Stimulated activated CD4-positive, alpha-beta T cell treated with anti-CD3 and anti-CD28 coated beads, Interleukin-4, amount 100 ng/mL, for 24 hours (primary cell): ENCODE data around the gene SYT6.

ENCODE experiments used
- DNase-seq: peaks from one replicate; pipeline ENCODE4 v3.0.0-alpha.2; 2020

The SYT6 gene, protein sequence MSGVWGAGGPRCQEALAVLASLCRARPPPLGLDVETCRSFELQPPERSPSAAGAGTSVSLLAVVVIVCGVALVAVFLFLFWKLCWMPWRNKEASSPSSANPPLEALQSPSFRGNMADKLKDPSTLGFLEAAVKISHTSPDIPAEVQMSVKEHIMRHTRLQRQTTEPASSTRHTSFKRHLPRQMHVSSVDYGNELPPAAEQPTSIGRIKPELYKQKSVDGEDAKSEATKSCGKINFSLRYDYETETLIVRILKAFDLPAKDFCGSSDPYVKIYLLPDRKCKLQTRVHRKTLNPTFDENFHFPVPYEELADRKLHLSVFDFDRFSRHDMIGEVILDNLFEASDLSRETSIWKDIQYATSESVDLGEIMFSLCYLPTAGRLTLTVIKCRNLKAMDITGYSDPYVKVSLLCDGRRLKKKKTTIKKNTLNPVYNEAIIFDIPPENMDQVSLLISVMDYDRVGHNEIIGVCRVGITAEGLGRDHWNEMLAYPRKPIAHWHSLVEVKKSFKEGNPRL

DNA sequence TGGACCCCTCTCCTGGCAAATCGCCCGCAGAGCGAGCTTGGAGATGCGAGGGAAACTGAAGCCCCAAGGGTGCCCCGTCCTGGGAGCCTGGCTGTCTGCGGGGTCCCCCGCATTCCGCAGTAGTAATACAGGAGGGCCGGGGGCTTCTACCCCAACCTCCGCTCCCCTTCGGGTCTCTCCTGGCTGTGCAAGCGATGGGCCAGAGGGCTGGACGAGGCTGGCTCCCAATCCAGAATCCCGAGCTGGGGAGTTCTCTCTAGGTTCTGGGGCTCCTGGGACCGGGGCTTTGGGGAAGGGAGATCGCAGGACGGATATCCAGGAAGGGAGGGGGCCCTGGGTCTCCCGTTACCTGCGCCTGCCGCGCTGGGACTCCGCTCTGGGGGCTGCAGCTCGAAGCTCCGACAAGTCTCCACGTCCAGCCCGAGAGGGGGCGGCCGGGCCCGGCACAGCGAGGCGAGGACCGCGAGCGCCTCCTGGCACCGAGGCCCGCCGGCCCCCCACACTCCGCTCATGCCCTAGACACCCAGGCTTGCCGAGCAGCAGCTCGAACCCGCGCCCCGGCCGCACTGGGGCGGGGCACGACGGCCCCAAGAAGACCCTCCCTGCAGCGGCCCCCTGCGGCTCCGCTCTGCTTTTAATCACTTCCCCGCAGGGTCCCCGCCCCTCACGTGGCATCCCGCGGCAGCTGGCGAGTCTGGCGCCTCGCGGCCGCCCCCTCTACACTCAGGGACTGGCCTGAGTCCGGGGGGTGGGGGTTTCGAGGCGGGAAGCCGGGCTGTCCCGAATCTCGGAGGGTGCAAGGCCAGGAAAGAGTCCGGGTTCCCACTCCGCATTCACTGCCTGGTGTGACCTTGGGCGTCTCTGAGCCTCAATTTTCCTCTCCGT lies at the start of gene SYT6:
SYT6 (minus strand) TSS at position 609 of the 885 bp plus-strand sequence; CDS start at position 512, 97 bp downstream.
- DNase-seq: no peak

DNA sequence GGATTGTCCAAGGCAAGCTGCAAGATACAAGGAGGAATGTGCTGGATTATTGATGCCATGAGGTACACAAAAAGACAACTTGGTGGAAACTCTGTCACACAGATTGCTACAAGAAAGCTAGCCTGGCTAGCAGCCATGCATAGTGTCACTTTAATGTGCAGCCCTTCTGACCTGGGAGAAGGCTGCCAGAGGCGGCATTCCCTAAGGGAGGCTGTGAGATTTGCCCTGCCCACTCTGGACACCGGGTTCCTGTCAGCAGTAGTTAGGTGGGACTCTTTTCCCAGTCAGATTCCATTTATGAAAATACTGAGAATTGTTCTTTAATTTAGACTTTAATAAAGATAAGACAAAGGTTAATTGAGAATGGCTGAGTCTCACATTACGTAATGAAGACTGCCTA lies 47.8 kb upstream of the SYT6 start:
- no peak for DNase-seq

DNA sequence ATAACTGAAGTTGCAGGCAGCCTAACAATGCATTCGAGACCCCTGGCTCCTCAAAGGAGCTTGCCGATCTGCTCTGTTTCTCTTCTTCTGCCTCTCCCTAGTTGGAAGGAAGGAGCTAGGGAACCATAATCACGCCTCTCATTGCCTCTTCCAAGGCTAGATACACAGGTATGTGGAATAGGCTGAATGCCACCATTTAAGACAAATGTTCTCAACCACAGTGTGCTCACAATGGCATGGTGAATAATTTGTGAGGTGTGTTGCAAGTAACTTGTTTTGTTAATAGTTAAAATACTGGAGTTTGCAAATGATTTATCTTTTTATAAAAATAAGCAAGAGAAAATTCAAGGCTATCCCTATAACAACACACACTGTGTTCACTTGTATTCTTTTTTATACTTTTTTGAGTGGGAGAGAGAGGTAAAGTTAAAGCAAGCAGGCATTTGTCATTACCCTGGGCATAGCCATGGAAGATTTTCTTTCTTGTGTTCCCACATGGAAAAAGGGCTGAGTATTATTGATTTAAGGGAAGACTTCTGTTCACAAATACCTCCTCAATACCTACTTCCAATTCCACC lies 45.4 kb upstream of the SYT6 start:
- no peak for DNase-seq

DNA sequence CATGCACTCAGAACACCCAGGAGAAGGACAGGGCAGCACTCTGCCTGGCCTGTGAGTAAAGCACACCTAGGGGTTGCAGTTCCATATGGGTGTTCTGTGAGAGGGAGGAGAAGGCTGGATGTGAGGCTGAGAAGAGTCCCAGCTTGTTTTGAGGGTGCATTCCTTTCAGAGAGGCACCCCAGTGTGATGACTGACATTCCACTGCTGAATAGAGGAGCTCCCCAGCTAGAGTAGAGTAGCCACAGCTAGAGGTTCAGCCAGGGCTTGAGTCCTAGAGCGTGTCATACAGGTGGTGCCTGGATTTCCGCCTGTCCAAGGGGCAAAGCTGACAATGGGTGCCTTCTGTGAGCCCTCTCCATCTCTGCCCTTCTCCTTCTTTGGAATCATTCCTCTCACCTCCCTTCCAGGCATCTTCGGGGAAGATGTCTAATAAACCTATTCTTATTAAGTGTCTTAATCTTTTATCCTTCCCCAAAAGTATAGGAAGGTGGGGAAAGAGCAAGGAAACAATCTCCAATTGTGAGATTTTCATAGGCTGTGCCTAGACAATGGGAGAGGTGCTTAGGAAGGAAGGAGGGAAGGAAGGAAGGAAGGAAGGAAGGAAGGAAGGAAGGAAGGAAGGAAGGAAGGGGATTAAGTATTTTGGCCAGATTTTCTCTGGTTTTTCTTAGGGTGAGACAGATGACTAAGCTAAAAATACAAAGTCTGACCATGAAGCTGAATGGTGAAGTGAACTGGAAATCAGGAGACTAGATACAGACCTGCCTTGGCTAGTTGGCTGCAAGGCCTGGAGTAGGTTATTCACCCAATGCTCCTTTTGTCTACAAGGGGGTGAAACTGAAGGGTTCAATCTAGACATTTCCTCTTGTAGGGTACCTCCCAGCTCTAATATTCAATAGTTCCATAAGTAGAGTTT lies 43.6 kb upstream of the SYT6 start:
- DNase-seq: no peak

DNA sequence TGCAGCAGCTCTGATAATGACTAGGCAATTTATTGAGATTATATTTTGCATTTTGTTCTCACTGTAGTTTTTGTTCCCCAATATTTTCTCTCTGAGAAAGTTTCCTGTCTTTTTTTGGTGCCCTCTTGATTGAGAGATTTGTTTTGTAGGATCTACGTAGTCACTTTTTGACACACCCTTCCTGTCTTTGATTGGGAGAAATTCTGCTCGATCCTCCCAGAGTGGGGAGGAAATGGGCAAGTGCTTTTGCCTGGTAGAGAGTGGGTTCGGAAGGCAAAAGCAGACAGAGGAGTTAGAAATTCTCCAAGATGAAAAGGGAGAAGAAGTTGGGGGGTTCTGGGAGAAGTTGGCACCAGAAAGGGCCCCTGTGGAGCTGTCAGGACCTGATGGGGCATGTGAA lies 42.1 kb upstream of the SYT6 start:
- no peak for DNase-seq

DNA sequence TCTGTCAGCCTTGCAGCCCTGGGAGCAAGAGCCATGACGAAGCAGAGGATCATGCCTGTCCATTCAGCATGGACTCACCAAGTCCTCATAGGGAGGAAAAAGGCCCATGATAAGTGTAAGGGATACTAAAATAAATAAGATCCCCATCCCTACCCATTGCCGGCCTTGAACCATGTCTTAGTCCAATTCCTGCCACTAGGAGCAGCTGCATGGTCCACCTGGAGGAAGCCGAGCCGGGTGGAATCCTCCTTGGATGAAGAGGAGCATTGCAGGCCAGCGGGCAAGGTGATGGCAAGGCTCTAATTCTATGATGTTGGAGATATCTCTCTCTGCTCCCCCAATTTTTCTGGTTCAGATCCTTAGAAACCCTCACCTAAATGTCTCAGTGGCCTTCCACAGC lies 38.7 kb upstream of the SYT6 start:
- no peak for DNase-seq

DNA sequence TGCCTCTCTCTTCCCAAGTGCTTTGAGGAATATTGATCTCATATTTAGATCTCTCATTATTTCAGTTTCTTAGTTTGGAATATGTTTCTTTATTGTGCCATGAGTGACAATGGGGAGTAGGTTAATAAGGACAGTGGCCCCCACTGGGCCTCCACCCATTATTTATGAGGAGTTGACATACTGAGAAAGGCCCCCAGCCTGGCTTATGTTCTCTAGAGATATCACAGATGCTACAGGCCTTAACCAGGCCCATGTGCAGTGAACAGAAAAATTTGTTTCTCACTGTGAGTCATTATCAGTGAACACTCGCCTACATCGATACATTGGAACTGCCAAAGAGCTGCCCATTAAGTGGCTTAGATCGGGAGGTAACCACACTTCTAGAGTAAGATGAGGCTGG lies 35.7 kb upstream of the SYT6 start:
- DNase-seq: no peak

DNA sequence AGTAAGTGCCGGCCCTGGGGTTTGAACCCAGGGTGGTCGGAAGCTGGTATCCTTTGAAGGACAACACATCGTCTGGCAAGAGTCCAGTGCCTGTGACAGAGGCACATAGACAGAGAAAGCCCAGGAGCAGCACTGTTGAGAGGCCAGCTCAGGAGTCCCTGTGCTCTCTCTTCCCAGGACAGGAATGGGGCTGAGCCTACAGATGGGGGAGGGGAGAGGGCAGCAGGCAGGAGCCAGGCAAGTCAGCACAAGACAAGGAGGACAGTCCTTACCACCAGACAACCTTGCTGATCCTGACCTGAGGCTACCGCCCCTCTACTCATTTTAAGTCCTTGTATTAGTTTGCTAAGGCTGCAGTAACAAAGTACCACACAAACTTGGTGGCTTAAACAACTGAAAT lies 27.7 kb upstream of the SYT6 start:
- DNase-seq: no peak

DNA sequence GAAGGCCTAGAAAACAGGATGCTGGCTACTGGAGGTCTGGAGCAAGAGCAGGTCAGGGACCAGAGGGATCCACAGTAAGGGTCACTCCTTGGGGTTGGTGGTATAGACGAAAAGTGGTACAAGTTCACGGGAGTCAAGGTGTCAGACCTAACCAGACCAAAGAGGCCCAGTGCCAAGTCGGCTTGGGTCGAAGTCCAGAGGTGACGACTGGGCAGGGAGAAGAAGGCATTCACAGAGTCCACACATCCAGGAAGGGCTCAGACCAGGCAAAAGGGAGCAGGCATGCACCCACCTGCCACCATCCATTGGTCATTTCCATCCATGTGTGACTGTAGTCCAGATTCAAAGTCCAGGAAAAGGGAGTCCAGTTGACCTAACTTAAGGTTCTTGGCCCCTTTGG lies 27.1 kb upstream of the SYT6 start:
- no peak for DNase-seq

DNA sequence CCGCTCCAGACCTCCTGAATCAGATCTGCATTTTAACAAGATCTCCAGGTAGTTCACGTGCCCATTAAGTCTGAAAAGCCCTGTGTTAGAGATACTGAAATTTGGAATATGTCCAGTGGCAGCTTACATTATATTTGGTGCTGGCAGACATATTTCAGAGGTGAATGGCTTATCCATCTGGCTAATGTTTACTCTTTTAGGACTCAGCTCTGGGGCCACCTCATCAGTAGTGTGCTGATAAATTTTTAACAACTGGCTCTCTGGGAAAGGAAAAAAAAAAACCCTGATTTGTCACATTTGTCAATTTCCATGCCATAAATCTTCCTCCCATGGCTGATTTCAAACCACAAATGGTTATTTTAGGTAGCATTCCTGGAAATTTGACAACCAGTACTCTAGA lies 25.3 kb upstream of the SYT6 start:
- DNase-seq: no peak

DNA sequence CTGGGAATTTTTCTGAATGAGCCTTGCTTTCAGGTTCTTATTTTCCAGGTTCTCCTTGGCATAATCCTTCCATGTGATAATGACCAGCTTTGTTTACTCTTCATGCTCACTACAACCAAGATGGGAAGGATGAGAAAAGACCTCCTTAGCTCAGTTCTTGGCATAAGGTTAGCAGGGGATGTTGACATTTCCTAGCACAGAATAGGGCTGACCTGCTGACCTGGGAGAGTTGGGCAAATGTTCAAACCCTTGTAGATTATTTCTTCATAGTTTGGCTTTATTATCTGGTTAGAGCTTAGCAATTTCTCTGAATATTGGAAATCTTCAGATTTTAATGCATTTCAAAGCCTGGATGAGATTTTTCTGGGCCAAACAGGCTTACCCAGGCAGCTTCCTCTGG lies 23.6 kb upstream of the SYT6 start:
- DNase-seq: no peak

DNA sequence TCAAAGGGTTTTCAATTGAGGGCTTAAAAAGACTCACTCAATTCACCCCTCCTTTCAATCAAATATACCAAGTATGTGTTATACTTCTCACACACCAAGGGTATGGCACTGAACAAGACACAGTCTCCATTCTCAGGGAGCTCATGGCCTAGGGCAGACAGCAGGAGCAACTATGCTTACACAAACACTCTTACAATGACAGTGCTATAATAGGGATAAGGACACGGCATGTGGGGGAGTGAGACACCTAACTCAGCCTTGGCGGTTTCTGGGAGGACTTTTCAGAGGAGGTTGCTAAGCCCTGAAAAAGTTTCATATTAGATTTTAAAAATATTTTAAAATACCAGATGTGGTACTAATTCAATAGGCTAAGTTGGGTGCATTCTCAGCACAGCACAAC lies 22.7 kb upstream of the SYT6 start:
- DNase-seq: no peak

DNA sequence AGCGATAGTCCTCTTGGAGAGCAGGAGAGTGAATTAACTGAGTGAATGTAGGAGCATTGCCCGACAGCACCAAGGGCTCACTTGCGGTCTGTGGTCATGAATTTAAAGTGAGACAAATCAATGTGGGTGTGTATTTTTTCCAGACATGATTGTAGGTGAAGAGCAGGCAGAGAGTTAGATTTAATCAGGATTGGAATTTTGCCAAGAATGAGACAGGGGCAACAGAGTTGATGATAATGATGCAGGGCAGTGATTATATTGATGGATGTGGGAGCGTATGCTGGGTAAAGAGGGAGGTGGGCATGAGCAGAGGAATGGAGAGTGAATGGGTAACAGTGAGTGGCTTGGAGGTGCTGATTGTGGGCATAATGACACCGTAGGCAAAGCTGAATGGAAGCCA lies 20.0 kb upstream of the SYT6 start:
- no peak for DNase-seq

DNA sequence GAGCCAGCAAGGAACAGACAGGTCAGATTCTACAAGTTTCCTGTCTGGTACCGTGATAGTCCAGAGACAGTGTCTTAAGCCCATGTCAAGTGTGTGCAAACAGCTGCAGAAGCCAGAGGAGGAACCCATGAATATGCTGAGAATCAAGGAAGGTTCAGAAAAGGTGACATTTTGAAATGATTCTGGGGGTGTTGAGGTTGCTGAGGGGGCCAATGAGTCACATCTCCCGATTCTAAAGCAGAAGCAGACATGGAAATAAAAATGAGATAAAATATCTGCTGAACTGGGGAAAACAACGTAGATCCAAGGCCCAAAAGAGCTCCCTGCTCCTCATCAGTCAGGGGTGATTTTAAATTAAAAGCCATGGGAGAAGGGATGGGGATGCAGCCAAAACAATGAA lies 15.8 kb upstream of the SYT6 start:
- DNase-seq: no peak

DNA sequence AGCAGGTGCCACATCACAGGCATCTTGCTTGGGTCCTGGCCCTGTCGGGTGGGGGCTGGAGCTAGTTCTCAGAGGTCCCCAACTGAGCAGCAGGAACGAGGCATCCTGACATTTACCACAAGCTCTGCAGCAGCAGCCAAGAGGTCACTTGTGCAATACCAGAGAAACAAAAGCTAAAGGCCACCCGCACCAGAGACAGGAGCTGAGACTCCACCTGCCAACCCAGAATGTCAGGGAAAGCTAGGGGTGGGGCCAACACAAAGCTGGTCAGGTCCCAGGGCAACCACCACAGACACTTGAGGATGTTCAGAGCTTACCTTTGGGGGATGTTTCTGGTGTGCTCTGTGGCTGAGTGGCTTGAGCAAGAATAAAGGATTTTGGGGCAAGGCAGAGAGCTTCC lies 13.6 kb upstream of the SYT6 start:
- no peak for DNase-seq

DNA sequence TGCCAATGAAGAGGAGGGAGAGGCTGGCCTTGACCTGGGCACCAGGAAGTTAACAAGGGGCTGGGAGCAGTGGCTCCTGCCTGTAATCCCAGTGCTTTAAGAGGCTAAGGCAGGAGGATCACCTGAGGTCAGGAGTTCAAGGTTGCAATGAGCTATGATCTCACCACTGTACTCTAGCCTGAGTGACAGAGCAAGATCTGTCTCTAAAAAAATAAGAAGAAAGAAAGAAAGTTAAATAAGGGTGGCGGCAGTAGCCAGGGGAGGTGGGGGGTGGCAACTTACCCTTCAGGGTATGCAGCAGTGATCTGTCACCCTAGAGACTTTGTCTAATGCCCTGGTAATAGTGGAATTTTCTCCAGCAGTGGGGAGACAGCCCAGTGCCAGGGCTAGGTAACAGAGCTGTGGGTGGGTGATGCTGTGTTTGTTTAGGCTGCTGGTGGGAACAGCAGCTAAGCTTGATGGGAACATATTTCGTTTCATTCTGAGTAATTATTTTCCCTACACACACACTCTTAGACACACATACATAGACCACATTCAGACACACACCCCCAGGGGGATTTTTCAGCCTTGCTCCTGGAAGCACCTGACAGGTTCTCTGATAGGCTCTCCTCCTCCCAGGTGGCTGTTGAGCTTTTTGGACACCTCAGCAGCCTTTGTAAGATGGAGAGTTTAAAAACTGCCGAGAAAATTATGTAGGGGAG lies 11.3 kb upstream of the SYT6 start:
- no peak for DNase-seq

DNA sequence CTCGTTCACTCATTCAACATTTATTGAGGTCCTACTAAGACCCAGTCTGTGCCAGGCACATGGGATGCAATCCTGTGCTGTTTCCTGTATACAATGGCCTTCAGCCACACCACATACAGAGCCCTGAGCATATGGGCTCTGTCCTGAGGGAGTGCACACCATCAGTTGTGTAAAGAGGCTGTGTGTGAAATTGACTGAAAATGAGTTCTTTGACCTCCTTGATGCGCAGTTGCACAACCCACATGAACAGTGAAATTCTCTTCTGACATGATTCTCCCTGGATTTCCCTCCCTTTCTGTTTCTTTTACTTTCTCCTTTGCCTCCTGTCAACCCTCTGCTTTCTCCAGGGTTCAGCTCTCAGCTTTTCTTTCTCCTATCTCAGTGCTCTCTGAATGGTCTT lies 6.3 kb upstream of the SYT6 start:
- no peak for DNase-seq

DNA sequence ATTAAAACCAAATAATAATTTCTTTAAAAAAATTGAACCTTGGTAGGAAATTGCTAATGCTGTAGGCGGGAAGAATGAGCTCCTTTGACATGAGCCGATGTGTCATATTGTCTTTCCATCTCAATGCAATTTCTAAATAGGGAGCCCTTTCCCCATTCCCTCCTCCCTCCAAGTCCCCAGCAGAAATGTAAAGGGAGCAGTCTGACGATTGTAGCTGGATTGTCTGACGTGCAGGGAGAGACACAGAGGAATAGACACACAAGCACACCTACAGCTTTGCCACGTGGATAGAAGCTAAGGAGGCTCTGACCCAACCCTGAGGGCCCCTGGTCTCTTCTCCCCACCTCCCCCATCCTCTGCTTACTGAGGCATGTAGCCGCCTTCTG lies 3.6 kb upstream of the SYT6 start:
- DNase-seq: no peak

DNA sequence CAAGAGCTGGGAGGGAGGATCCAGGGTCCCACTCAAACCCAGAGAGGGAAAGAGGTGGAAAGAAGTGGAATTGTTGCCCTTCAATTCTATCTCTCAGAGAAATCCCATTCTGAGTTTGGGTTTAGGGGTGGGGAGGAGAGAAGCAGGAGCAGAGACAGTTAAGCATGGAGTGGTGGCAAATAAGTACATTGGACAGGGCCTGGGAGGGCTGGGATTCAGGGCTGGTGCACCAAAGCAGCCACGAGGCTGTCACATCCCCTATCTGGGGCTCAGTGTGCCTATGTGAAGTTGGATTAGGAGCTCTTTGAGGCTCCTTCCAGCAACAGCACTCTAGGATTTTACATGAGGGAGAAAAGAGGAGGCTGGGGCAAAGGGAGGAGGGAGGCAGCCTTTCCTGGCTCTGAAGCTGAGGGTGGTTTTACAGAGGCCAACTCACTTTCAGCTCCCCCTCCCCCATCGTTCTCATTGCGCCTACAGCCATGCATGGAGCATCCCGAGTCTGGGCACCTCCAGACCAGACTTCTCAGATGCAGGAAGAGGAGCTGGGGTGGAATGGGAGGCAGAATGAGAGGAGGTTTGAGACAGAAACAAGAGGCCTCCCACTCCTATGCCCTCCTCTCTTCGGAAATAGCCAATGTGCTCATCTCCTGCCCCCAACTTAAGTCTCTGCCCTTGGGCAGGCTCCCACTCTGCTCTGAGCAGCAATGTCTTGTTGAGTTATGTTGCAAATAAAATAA lies 3.0 kb upstream of the SYT6 start:
- DNase-seq: no peak

DNA sequence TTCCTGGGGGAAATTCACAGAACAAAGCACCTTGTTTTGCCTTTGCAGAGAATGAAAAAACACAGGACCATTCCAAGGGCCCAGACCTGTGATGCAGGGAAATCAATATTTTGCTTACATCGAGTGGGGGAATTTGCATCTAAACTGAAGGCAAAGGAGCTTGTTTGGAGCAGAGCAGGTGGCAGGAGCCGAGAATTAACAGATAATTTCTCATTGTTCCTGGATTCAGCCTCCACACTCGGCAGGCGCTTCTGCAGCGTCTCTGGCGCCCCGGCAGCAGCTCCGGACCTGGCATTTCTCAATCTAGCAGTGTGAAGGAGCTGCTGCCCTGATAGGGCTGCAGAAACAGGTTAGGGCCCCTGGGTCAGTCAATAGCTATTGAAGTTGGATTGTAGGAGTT lies 2.0 kb upstream of the SYT6 start:
- DNase-seq: no peak

DNA sequence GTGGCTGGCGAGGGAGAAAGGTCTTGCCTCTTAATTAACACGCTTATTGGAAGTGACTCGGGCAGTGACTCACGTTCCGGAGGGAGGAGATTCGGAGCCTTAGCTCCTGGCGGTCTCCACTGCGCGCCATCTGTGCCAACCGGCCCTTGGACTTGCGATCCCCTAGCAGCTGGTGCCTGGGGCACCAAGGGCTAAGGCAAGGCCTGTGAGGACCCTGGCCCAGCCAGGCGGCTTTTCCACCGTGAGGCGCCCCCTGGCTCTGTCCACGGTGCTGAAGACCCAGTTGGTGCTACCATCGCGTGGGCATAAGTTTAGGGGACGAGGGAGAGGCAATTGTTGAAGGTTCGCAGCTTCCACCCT lies 1.3 kb upstream of the SYT6 start:
- no peak for DNase-seq
